ENCODE data around the gene GPR85. TPM values are rescaled to one million over a fixed set of nuclear protein-coding genes. Genes with fewer than 3 reads are reported as not detected.

The GPR85 gene
- total RNA-seq, 3 donors from 2014 or later (not counting 1 experiment from before 2014, with no cell fraction given): not detected

DNA sequence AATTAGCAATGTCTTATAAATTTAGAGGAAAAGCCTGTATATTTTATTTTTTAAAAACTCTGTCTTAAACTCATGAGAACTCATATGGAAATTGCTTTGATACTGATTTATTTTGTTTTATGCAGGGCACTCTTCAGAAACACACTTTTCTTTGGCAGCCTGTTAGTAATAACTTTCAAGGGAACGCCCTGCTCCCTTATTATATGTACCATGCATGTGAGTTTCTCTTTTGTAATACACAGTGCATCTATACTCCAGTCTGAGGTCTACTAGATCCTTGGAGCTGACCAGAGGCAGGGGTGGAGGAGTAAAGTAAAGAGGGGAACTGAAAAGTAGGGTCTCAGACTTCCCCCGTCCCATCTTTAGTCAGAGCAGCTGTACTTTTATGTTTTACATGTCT is 40.2 kb downstream of the GPR85 start:
- ATAC-seq: no peak
- TF ChIP-seq, protein P1, sequence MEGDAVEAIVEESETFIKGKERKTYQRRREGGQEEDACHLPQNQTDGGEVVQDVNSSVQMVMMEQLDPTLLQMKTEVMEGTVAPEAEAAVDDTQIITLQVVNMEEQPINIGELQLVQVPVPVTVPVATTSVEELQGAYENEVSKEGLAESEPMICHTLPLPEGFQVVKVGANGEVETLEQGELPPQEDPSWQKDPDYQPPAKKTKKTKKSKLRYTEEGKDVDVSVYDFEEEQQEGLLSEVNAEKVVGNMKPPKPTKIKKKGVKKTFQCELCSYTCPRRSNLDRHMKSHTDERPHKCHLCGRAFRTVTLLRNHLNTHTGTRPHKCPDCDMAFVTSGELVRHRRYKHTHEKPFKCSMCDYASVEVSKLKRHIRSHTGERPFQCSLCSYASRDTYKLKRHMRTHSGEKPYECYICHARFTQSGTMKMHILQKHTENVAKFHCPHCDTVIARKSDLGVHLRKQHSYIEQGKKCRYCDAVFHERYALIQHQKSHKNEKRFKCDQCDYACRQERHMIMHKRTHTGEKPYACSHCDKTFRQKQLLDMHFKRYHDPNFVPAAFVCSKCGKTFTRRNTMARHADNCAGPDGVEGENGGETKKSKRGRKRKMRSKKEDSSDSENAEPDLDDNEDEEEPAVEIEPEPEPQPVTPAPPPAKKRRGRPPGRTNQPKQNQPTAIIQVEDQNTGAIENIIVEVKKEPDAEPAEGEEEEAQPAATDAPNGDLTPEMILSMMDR (IDR thresholded peaks at IDR 0.05): peak; percentile 12
- Histone ChIP-seq H3K4me3 (ENCODE audit: low read length) (no peak overlapping the region), H3K4me1 (ENCODE audit: control insufficient read depth, insufficient read depth, low read length) (no peaks in the 10 kb centered on the region), H3K27me3 (ENCODE audit: control insufficient read depth, insufficient read depth, low read length) (no peaks in the 10 kb centered on the region), H3K36me3 (ENCODE audit: control insufficient read depth, insufficient read depth, low read length) (no peaks in the 10 kb centered on the region), H3K9me3 (ENCODE audit: control insufficient read depth, insufficient read depth, low read length) (no peaks in the 10 kb centered on the region), H3K27ac (ENCODE audit: low read length) (no peak overlapping the region)
- no peak overlapping the region for H3K4me3 Mint-ChIP-seq
- DNase-seq: no peak
- no peaks in the 10 kb centered on the region for H3K9me3 Mint-ChIP-seq
- intact Hi-C loops (cut with micrococcal nuclease): no loop called here
- WGBS (ENCODE audit: insufficient coverage): 50% methylated on average over 2 of the region's 2 CpGs
- H3K4me1 Mint-ChIP-seq: no peaks in the 10 kb centered on the region
- H3K36me3 Mint-ChIP-seq: no peaks in the 10 kb centered on the region
- no peaks in the 10 kb centered on the region for H3K27me3 Mint-ChIP-seq (ENCODE audit: low read depth in 2 of 2)
- no peak overlapping the region for H3K27ac Mint-ChIP-seq

DNA sequence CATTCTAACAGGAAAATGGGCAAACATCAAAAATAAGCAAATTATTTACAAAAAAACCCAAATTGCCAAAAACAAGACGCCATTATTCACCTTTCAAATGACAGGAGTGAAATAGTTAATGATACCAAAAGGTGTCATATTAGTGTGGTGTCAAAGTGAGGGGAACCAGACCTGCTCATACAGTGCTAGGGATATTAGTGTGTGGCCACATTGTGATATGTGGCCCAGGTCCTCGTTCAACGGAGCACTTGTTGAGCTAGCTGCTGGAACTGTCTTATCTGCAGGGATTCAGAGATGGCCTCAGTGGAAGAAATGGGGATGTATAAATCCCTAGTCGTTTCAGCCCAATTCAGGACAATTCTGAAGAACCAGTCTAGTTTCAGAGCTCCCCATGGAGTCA is 41.2 kb downstream of the GPR85 start:
- intact Hi-C loops (cut with micrococcal nuclease): no loop called here
- no peak overlapping the region for H3K4me3 ChIP-seq (ENCODE audit: low read length)
- no peaks in the 10 kb centered on the region for H3K36me3 Mint-ChIP-seq
- H3K4me3 Mint-ChIP-seq: no peak overlapping the region
- no peaks in the 10 kb centered on the region for H3K27me3 ChIP-seq (ENCODE audit: control insufficient read depth, insufficient read depth, low read length)
- no peak for DNase-seq
- no peaks in the 10 kb centered on the region for H3K27me3 Mint-ChIP-seq (ENCODE audit: low read depth in 2 of 2)
- no peaks in the 10 kb centered on the region for H3K4me1 Mint-ChIP-seq
- TF ChIP-seq, protein P1 (IDR thresholded peaks at IDR 0.05): no peak
- WGBS (ENCODE audit: insufficient coverage): 63% methylated on average over 3 of the region's 4 CpGs
- ATAC-seq: no peak
- no peaks in the 10 kb centered on the region for H3K36me3 ChIP-seq (ENCODE audit: control insufficient read depth, insufficient read depth, low read length)
- no peaks in the 10 kb centered on the region for H3K9me3 ChIP-seq (ENCODE audit: control insufficient read depth, insufficient read depth, low read length)
- no peak overlapping the region for H3K27ac Mint-ChIP-seq
- no peak overlapping the region for H3K27ac ChIP-seq (ENCODE audit: low read length)
- H3K9me3 Mint-ChIP-seq: no peaks in the 10 kb centered on the region
- no peaks in the 10 kb centered on the region for H3K4me1 ChIP-seq (ENCODE audit: control insufficient read depth, insufficient read depth, low read length)

DNA sequence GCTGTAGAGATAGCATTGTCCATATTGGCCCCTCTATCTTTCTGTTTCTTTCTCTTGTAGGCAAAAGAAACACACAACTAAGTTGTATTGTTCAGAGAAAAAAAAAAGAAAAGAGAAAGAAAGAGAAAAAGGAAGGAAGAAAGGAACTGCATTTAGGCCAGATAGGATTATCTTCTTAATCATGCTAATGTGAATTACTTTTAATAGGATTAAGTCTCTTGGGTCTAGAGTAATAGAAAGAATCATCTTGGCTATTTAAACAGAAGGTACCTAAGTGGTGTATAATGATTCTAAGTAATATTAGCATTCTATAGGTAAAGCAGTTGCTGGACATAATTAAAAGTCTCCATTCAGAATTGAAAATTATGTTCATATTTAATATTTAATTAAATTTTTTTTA is 42.2 kb downstream of the GPR85 start:
- no peak overlapping the region for H3K4me3 ChIP-seq (ENCODE audit: low read length)
- no peaks in the 10 kb centered on the region for H3K27me3 ChIP-seq (ENCODE audit: control insufficient read depth, insufficient read depth, low read length)
- intact Hi-C loops (cut with micrococcal nuclease): no loop called here
- H3K27me3 Mint-ChIP-seq (ENCODE audit: low read depth in 2 of 2): no peaks in the 10 kb centered on the region
- ATAC-seq: no peak
- H3K36me3 Mint-ChIP-seq: no peaks in the 10 kb centered on the region
- no peak for DNase-seq
- H3K9me3 Mint-ChIP-seq: no peaks in the 10 kb centered on the region
- no peaks in the 10 kb centered on the region for H3K36me3 ChIP-seq (ENCODE audit: control insufficient read depth, insufficient read depth, low read length)
- H3K27ac Mint-ChIP-seq: no peak overlapping the region
- TF ChIP-seq, protein P1 (IDR thresholded peaks at IDR 0.05): no peak
- no peaks in the 10 kb centered on the region for H3K4me1 ChIP-seq (ENCODE audit: control insufficient read depth, insufficient read depth, low read length)
- H3K4me3 Mint-ChIP-seq: no peak overlapping the region
- no peaks in the 10 kb centered on the region for H3K4me1 Mint-ChIP-seq
- H3K9me3 ChIP-seq (ENCODE audit: control insufficient read depth, insufficient read depth, low read length): no peaks in the 10 kb centered on the region
- no peak overlapping the region for H3K27ac ChIP-seq (ENCODE audit: low read length)

DNA sequence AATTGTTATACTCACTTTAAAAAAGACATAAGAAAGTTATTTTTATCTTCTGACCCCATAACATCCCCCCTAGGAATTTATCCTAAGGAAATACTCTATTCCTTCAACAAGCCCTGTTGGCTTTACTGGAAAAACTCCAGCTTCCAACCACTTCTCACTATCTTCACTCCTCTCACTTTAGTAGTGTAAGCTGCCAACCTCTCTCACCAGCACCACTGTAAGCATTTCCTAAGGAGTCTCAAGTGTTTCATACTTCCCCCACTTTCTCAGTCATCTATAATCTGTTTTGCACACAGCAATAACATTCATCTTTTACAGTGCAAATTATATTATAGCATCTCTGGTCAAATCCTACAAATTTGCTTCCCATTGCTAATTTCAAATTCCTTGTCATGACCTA is 45.8 kb downstream of the GPR85 start:
- Histone ChIP-seq H3K9me3 (ENCODE audit: control insufficient read depth, insufficient read depth, low read length) (no peaks in the 10 kb centered on the region), H3K36me3 (ENCODE audit: control insufficient read depth, insufficient read depth, low read length) (no peaks in the 10 kb centered on the region), H3K27ac (ENCODE audit: low read length) (no peak overlapping the region), H3K27me3 (ENCODE audit: control insufficient read depth, insufficient read depth, low read length) (no peaks in the 10 kb centered on the region), H3K4me3 (ENCODE audit: low read length) (no peak overlapping the region), H3K4me1 (ENCODE audit: control insufficient read depth, insufficient read depth, low read length) (no peaks in the 10 kb centered on the region)
- Mint-ChIP-seq H3K27me3 (ENCODE audit: low read depth in 2 of 2) (no peaks in the 10 kb centered on the region), H3K4me3 (no peak overlapping the region), H3K36me3 (no peaks in the 10 kb centered on the region), H3K27ac (no peak overlapping the region), H3K4me1 (no peaks in the 10 kb centered on the region), H3K9me3 (peaks cover 0 to 4% of the 10 kb centered on the region in 2 donors)
- intact Hi-C loops (cut with micrococcal nuclease): no loop called here
- DNase-seq: no peak
- no peak for ATAC-seq
- TF ChIP-seq, protein P1 (IDR thresholded peaks at IDR 0.05): no peak
